GM19238 (cell line): ENCODE results near the gene CXCL14.

Experiments
- DNase-seq: peaks from one replicate; pipeline ENCODE4 v3.0.0; 2011; ENCODE audit warnings: low spot score; ENCODE audit not compliant: insufficient read length

CXCL14 gene, protein sequence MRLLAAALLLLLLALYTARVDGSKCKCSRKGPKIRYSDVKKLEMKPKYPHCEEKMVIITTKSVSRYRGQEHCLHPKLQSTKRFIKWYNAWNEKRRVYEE

GRCh38 chr5:135578685-135579341, at the start of gene CXCL14:
CXCL14 (minus strand) TSS chr5:135578991; CDS start chr5:135578778, 213 bp downstream.
- no peak for DNase-seq

- no peak for DNase-seq
These were observed 47.8 kb upstream of the CXCL14 start for GRCh38 chr5:135626636-135627035.

DNA sequence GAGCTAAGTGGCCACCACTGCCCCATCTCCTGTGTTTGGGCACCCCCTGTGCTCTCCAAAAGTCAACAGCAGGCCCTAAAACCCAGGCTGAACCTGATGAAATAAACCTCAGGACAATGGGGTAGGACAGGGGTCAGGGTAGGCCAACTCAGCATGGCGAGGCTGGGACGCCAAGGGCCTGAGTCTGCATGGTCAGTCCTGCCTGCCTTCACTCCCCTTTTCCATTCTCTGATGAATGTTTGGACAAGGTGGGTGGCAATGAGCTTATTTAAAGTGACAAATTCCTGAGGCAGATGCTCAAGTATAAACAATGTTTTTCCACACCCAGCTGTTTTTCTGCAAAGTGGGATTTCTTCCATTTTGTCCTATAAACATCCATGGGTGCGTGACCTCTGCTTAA, 47.2 kb upstream of the CXCL14 start:
- DNase-seq = no peak

DNA sequence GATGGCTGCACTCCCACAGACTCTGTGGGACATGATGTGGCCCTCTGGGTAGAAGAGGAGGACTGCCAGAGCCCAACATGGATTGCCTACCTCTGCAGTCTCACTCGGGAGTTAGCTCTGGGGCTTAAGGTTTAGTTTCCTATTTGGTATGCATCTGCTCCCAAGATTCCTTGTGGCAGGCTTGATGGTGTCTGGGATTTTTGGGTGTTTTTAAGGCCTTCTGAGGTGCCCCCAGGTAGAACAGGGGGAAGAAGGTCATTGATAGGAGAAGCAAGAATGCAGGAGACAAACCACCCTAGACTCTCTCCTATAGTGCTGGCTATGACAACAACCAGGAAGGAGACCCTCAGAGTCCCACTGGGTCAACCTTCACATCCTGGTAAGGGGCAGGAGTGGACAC, 46.7 kb upstream of the CXCL14 start:
- no peak for DNase-seq

GRCh38 chr5:135625061-135625460, 46.3 kb upstream of the CXCL14 start:
- DNase-seq = no peak

DNA sequence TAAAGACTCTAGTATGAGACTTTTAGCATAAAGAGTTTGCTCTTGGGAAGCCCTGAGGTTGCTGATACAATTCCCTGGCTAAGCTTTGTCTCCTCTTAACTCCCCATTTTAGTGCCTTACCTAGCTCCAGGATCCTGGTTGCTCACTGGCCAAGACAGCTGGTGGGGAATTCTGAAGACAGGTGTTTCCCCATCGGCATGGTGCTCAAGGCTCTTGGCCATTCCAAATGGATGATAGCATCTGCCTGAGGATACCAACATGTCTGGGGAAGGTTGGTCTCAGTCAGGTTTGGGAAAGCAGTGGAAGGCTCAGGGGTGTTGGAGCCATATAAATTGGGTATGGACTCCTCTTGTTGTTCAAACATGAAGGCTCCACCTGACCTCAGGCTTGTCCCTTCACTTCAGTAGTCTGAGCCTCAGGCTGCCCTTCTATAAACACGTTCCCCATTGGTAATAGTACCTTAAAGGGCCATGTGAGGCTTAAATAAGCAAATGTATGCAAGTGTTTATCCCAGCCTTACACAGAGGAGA, 44.5 kb upstream of the CXCL14 start:
- no peak for DNase-seq

- DNase-seq = no peak
These were observed 36.9 kb upstream of the CXCL14 start for GRCh38 chr5:135615581-135616260.

DNA sequence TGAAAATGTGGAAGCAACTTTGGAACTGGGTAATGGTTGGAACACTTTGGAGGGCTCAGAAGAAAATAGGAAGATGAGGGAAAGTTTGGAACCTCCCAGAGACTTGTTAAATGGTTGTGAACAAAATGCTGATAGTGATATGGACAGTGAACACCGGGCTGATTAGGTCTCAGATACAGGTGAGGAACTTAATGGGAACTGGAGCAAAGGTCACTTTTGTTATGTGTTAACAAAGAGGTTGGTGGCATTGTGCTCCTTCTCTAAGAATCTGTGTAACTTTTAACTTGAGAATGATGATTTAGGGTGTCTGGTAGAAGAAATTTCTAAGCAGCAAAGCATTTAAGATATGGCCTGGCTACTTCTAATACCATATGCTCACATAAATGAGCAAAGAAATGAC, 36.4 kb upstream of the CXCL14 start:
- no peak for DNase-seq

GRCh38 chr5:135609981-135610380, 31.2 kb upstream of the CXCL14 start:
- no peak for DNase-seq

DNA sequence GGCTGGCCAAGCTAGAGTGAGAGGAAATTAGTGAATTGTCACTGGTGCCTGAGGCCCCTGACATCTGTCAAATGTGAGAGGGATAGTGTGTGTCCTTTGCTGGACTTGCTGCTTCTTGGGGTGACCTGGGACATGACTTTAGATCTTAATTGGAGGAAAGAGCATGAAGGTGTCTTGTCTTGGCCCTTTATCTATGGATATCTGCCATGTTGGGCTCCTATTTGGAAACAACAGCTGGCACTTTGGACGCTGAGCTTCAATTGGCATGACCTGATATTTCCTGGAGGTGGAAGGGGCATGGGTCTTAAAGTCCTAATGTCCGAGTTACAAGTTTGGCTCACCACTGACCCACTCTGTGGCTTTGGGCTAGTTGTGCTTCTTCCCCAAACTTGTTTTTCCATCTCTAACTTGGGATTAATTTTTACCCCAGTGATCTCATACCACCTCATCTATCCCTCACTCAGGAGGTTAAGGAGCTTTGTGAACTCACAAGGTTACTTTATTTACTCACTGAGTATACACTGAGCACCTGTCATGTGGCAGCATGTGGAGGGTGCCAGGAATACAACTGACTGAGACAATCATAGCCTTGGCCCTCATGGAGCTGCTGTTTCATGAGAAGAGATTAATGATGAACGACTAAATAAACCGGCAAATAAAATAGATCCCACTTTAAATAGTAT, 30.1 kb upstream of the CXCL14 start:
- DNase-seq = no peak

- no peak for DNase-seq
These were observed 29.6 kb upstream of the CXCL14 start for GRCh38 chr5:135608361-135608760.

GRCh38 chr5:135606431-135606830, 27.6 kb upstream of the CXCL14 start:
- no peak for DNase-seq

DNA sequence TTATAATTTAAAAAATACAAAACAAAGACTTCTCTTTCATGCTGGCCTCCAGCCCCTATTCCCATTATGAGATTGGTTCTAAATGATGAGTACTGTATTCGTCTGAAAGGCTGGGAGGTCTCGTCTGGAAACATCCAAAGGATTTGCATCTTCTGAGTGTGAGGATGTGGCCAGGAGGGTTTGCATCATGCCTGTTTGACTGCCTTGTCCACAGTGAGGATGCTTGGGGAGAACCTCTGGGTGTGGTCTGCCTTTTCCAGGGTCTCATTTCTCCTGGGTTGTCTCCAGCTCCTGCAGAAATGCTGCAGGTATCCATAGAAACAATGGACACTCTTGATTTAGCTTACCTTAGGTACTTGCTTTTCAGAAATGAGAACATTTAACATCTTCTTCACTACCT, 26.4 kb upstream of the CXCL14 start:
- no peak for DNase-seq

GRCh38 chr5:135604056-135604455, 25.3 kb upstream of the CXCL14 start:
- no peak for DNase-seq

- DNase-seq = no peak
These were observed 24.3 kb upstream of the CXCL14 start for GRCh38 chr5:135602882-135603721.

DNA sequence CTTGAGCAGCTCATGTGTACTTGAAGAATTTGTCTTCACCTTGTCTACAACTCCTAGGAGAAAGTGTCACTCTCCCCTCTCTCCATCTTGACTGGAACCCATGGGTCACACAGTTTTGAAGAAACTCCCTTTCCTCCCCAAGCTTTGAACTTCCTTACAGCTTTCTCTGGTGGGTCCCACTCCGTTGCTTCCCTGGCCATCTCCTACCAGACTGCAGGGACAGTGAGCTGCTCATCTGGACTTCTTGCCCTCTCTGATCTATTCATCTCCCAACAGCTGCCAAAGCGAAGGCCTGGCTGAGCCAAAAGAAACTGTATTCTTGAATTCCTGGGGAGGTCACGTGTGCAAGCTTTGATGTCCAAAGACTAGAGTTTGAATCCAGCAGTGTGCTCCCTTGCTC, 22.7 kb upstream of the CXCL14 start:
- no peak for DNase-seq

DNA sequence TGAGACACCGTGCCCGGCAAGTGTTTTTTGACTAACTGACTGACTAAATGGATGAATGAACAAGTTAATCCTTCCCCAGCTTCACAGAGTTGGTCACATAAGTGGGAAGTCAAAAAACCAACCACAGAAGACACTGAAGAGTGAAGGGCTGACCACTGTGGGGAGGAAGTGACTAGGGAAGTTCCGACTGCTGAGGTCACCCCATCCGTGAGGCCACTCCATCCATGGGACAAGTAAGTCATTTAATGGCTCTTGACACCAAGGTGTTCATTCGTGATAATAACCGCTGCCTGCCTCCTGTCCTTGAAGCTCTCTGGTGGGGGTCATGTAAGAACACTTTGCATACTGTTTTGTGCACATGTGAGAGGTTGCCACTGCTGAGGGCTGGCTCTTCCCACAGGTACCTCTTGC, 22.2 kb upstream of the CXCL14 start:
- no peak for DNase-seq

- DNase-seq = no peak
These were observed 21.4 kb upstream of the CXCL14 start for GRCh38 chr5:135600152-135600570.

GRCh38 chr5:135599421-135600151, 20.8 kb upstream of the CXCL14 start:
- no peak for DNase-seq

DNA sequence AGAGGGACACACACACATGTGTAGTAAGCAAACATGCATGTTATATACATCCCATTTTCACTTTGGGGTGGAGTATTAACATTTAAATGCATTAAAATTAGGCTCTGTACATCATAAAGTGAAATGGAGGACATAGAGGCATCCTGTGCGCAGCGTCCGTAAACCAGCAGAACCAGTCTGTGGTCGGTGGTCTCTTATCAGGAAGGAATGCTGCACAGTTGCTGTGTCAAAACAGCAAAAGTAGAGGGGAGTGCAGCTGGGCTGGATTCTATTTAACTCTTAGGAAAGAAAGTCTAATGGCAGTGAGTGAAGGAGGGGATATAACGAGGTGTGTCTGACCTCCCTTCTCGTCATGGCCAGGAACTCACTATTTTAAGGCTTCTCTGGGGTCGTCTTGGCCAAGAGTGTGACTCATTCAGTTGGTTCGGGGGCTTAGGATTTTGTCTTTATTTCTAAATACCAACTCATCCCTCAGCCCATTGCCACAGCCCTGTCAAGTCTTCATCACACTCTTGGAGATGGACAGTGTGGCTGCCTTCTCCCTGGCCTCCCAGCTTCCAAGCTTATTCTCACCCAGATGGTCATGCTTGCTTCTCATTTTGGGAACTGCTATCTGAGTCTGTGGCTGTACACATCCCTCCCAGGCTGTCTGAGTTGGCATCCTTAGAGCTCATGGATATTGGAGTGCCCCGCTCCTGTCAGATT, 20.1 kb upstream of the CXCL14 start:
- DNase-seq = no peak
